GM23248 (cell line): Measurements from ENCODE around the gene CTSD.

Experiments
- EZH2 ChIP-seq: fragments of 200-600 bp; sonication (generic); IDR thresholded peaks from 2 replicates; pipeline ENCODE4 v1.6.1; 2018; ENCODE audit warnings: antibody characterized with exemption, mild to moderate bottlenecking; ENCODE audit not compliant: insufficient read depth, poor library complexity, severe bottlenecking
- EZH2phosphoT487 ChIP-seq: fragments of 200-600 bp; sonication (generic); IDR thresholded peaks from 2 replicates; pipeline ENCODE4 v1.6.1; 2018; ENCODE audit warnings: antibody characterized with exemption, moderate library complexity, mild to moderate bottlenecking, low read depth; ENCODE audit not compliant: insufficient read depth

GRCh38 chr11:1776944-1777715, 13.4 kb upstream of the CTSD start:
- no peak for TF ChIP-seq EZH2
- no peak for TF ChIP-seq EZH2phosphoT487
